Activated CD8-positive, alpha-beta memory T cell treated with anti-CD3 and anti-CD28 coated beads, Interleukin-2, amount 50 U/mL, for 1 hour (primary cell): ENCODE data around the gene CDSN.

Experiments used
- DNase-seq: peaks from one replicate; pipeline ENCODE4 v3.0.0-alpha.2; 2020; ENCODE audit errors: extremely low read depth

Gene CDSN

DNA sequence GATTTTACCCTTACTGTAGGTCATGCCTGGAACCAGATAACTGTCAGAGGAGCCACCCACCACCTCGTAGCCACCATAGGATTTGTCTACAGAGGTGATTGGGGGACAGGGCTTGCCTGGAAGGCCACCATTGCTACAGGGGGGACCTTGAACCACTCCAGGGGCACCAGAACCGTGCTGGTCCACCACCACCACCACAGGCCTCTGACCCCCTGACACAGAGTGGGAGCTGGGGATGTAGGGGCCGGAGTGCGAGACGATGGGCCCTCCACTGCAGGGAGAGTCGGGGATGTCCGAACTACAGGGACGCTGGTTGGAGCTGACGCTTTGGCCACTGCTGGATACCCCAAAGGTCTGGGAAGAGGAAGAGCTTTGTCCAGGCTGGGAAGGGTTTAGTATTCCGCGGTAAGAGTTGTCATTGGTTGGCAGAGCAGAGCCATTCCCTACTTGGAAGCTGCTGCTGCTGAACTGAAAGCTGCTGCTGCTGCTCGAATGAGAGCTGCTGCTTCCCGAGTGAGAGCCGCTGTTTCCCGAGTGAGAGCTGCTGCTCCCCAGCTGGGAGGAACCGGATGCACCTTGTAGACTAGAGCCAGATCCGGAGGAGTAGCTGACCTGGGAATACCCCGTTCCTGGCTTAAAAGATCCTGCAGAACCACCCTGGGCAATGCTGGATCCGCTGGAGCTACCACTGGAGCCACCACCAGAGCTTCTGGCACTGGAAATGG, 3.4 kb downstream of the CDSN start:
- no peak for DNase-seq

DNA sequence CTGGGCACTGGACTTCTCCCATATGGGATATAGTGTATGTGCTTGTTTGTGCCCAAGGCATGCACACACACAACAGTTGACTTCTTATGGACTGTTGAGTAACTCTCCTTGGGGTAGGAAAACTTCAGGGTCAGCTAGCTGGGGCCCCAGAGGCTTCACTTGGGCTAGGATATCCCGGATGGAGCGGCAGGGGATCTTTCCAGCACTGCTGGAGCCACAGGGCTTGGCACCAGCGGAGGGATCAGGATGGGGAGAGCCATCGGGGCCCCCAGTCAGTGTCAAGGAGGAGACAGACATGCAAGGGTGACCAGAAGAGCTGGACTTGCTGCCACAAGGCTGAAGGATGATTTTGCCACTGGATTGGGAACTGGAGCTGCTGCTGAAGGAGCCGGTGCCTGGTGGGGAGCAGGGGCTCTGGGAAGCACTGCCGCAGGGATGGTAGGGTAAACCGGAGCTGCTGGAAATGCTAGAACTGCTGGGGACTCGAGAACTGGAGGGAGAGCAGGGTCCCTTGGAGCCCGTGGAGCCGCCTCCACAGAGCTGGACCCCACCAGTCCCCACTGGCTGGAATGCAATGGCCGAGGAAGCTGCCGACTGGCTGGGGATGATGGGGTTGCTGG, 4.2 kb downstream of the CDSN start:
- no peak for DNase-seq

DNA sequence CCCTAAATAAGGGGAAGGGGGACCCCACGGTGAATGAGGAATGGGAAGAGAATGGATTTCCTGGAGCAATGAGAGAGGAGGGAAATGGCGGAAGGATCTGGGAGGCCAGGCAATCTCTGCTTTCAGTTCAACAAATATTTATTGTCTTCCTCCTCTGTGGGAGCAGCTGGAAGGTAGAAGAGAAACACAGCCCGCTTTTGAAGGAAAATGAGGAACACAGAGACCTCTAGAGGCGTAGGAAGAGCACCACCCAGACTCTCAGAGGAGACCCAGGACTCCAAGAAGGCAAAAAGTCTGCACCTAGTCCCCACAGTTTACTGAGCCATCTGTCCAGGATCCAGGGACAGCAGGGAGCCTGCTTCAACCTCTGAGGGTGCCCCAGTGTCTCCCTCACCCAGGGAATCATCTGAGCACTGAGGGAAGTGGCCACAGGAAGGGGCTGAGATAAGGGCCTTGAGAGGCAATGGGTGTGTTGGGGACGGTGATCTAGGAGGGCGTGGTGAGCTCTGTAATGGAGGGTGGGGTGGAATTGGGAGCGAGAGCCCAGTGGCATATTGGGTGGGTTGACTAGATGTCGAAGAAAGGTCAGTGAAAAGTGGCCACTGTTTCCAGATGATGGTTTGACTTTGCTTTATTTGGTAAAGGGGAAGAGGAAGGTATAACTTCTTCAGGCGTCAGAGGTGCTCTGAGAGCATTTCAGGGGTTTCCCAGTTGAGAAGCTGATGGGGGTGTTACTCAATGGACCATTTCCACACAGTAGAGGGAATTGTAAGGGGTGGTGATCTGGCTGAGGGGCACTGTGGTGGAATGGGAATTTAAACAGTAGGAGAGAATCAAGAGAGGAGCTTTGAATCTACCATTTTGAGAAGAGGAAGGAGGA, 5.0 kb downstream of the CDSN start:
- no peak for DNase-seq

DNA sequence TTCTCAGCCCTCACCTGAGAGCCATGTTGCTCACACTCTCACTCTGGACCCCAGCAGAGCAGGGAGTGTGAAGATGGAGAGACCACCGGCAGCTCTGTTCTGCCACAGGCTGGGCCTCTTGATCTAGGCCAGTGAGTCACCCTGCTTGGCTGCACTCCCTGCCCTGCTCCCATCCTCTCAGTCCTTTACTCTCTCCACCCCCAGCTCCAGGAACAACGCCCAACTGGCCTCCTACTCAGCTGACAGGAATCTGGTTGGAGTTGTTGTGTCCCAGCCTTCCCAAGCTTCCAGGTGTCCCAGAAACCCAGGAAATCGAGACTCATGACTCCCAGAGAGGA, 5.7 kb downstream of the CDSN start, which contains the start of gene PSORS1C1:
Gene PSORS1C1 (plus strand): TSS at position 260 of the 338 bp plus-strand sequence. CDS start 14,833 bp downstream, outside the sequence.
- no peak for DNase-seq

DNA sequence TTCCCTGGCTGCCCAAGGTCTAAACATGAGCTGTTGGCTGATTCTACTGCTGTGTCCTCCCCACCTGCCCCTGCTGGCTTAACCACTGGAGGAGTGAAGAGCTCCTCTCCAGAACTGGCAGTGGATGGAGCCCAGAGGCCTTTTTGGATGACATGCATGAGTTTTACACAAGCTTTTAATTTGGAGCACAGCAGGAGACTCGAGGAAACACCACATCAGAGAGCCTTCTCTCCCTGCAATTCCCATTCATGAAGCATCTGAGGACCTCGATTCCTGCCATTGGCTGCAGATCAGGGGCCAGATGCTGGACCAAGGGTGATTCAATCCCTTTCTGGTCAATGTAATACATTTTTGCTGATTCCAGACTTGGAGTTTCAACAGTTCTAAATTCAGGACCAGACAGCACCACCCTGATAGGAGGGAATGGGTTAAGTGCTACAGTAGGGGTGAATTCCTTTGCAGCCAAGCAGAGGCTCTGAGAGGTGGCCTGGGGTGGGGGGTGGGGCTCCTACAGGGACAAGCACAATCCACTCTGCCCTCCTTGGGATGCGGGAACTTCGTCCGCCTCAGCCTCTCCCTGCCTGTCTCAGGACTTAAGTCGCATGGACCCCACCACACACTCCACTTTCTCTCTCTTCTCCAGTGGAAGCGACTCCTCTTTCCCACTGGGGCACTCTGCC, 6.2 kb downstream of the CDSN start:
- no peak for DNase-seq

DNA sequence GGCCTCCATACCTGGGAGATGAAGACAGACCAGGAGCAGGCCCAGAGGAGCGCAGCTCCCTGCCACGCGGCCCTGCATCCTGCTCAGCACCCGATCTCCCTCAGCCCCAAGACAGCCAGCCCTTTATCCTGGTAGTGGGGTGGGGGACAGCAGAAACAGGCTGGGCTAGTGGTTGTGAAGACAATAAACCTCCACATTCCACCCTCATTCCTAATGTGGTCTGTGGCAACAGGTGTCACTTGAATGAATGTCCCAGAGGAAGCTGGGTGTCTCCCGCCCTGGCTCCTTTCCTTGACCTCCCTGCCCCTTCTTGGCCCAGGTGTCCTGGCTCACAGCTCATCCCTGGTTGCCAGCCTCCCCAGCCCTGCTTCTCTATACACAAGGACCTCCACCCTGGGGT, 7.8 kb downstream of the CDSN start, which contains the start of gene C6orf15:
Gene C6orf15 (minus strand): TSS at position 98 of the 400 bp plus-strand sequence. CDS start 20 bp downstream, at position 78.
- no peak for DNase-seq

DNA sequence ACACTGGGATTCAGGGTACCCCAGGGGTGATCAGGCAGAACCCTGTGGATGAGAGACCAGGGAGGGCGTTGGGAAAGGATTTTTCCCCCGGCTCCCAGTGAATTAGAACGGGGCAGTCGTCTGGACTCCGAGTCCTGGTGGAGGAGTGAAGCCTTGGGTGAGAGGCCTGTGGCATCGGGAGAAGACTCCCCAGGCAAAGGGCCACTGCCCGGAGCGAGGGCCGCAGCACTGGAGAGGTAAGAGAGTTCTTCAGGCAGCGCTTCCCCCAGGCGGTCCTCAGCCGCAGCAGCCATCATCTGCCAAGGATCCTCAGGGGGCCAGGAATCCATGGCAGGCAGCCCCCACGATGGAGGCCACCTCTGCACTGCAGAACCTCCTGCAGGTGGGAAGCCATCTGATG, 8.5 kb downstream of the CDSN start:
- DNase-seq = no peak

DNA sequence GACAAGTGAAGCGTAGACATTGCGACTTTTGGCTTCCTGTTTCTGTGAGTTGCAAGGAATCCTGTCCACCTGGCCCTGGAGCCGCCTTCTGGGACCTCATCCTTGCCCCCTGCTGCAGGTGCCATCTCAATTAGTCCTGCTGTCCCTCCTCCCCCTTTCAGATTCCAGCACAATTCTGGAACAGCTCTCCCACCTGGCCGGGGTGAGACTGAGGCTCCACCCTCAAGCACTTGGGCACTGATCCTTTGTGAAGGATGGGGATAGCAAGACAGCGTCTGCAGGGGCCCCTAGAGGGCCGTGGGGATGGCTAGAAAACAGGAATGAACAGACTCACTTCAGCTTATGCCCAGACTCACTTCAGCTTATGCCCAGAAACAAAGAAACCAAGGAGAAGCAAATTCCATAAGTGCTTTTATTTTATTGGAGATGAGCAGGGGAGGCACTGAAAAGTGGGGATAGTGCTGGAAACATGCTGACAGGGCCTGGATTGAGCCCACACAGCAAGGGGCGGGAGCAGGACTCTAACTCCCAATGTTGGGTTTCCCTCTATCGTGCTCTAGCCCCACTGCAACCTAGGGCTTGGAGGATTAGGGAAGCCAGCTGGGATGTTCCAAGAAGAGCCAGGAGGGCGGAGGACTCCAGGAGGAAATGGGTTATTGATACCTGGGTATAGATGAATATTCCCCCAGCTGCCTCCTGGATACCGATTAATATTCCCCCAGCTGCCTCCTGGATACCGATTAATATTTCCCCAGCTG, 9.2 kb downstream of the CDSN start:
- no peak for DNase-seq

DNA sequence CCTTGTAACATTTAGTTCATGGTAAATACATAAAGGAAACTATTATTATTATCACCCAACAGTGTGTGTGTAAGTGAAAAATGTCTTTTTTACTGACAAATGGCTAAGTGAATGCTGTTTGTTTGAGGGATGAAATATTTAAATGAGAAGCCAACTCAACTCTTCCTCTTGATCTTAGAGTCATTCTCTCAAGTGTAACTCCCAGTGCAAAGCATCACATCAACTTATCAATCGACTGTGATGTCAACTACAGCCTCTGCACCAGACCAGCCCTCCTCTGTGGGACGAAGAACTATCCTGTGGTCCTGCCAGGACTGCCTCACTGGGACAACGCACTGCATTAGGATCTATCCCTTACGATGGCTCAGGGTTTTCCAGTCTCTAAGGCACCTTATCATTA, 13.2 kb downstream of the CDSN start:
- DNase-seq = no peak

DNA sequence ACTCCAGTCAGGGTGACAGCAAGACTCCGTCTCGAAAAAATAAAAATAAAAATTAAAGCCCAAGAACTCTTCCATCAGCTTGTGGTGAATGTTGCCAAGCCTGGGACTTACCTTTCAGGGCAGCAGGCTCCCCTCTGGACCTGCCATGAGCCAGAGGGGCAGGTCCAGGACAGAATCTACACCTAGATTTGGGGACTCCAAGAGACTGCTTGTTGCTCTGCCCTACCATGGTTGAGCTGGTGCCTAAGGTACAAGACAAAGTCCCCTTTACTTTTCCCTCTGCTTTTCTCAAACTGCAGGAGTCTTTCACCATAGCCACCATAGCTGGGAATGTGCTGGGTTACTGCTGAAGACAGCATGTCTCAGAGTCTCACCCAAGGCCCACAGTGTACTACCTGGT, 17.1 kb downstream of the CDSN start:
- no peak for DNase-seq

DNA sequence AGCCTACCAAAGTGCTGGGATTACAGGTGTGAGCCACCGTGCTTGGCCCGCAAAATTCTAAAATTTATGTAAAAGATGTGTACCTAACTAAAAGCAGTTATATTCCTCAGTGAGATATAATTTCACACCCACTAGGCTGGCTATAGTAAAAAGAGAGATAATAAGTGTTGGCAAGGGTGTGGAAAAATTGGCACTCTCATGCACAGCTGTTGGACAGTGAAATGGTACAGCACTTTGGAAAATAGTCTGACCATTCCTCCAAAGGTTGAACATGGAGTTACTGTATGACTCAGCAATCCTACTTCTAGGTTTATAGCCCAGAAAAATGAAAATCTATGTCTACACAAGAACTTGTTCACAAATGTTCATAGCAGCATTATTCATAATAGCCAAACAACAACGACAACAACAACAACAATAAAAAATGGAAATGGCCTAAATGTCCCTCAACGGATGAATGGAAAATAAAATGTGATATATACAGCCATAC, 21.8 kb downstream of the CDSN start:
- no peak for DNase-seq

DNA sequence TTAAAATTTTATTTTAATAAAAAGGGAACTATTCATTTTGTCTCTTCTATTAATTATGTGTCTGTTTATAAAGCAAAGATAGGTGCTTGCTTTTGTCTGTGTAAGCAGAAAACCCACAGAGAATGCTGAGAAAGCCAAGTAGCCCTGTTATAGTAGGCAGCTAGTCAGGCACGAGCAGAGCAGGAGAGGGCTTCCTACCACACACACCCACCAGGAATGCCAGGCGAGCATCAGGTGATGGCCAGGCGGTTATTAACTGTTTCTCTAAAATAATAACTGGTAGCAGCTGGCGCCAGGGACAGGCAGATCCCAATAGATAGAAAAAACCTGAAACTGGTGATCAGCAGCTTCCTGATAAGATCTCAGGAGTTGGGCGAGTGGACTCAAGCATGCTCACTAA, 23.6 kb downstream of the CDSN start:
- DNase-seq = no peak

DNA sequence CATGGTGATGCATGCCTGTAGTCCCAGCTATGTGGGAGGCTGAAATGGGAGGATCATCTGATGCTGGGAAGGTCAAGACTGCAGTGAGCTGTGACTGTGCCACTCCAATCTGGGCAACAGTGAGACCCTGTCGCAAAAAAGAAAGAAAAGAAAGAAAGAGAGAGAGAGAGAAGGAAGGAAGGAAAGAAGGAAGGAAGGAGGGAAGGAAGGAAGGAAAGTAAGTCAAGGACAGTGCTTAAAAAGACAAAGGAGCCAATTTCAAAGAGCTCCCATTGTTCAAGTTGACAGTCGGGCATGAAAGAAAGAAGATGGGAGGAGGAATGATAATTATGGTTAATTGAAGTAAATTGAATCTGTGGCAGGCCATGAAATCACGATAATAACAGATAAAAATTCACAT, 24.0 kb downstream of the CDSN start:
- DNase-seq = no peak

DNA sequence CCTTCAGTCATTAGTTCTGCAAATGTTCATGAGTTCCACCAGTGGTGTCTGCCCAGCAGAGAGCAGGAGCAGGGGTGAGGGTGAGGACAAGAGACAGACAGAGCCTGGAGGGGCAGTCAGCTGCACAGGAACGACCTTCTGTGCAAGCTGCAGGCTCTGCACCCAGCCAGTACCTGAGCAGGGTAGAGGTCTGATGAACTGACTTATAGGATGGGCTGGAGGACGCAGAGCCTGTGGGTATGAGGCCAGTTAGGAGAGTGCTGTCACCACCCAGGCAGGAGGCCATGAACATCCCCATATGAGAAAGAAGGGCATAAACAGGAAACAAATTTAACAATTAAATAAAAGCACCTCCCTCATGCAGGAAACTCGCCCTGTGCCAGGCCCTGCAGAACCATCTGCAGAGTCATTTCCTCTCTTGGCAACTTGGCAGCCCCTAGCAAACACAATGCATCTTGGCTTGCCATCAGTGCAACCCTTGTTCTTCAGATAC, 25.8 kb downstream of the CDSN start:
- DNase-seq = no peak

DNA sequence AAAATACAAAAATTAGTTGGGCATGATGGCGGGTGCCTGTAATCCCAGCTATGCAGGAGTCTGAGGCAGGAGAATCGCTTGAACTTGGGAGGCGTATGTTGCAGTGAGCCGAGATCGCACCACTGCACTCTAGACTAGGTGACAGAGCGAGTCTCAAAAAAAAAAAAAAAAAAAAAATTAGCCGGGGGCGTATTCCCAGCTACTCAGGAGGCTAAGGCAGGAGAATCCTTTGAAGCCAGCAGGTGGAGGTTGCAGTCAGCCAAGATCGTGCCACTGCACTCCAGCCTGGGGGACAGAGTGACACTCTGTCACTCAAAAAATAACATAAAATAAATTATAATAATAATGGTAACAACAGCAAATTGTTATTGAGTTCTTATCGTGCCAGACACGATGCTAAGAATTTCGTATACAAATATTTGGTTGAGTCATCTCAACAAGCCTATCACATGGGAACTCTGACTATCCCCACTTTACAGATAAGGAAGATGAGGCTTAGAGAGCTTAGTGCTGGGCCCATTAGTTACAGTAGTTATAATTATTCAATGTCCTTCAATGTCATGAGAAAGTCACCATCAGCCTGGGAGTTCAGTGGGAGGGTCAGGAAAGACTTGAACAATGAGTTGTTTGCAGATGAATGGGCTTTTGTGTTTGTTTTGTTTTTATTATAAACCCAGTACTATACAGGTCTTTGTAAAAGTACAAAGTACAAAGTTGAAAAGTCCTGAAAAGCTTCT, 27.3 kb downstream of the CDSN start:
- DNase-seq = no peak

DNA sequence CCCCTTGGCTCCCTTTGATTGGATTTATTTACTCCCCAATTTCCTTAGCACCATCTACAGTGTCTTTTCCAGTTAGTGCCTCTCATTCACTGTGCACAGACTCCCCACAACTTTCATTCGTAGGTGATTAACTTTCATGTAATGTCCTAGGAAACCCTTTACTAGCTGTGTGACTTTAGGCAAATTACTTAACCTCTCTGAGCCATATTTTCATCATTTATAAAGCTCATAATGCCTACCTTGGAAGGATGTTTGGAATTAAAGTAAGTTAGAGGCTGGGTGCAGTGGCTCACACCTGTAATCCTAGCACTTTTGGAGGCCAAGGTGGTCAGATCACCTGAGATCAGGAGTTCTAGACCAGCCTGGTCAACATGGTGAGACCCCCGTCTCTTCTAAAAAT, 28.0 kb downstream of the CDSN start:
- no peak for DNase-seq

DNA sequence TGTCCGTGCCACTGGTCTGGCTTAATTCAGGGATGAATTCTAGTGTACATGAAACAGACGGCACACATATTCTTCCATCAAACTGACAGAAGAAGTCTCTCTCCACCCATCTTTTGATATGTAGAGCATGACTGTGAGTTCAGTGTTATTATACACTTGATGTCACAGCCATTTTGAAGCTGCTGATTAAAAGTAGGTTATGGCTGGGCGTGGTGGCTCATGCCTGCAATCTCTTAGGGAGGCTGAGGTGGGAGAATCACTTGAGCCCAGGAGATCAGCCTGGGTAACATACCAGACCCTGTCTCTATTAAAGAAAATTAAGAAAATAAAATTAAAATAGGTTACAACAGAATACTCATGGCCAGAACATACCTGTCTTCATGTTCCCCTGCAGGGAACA, 28.6 kb downstream of the CDSN start:
- DNase-seq = no peak

DNA sequence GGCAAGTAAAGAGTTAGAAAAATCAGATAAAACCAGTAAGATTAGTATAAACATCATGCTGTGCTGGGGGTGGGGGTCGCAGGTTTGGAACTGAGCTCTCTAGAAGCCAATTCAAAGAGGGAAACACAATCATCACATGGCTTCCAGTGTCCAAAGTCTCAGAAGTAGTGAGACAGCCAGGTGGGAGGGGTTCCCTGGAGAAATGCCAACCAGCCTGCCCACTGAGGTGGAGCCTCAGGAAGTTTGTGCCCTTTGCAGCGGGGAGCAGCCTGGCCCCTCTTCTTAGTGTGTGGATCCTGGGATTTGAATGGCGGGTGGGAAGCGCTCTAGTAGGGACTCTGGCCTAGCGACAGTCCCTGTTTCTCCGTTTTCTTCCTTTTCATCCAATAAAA, 29.3 kb downstream of the CDSN start:
- DNase-seq = no peak

DNA sequence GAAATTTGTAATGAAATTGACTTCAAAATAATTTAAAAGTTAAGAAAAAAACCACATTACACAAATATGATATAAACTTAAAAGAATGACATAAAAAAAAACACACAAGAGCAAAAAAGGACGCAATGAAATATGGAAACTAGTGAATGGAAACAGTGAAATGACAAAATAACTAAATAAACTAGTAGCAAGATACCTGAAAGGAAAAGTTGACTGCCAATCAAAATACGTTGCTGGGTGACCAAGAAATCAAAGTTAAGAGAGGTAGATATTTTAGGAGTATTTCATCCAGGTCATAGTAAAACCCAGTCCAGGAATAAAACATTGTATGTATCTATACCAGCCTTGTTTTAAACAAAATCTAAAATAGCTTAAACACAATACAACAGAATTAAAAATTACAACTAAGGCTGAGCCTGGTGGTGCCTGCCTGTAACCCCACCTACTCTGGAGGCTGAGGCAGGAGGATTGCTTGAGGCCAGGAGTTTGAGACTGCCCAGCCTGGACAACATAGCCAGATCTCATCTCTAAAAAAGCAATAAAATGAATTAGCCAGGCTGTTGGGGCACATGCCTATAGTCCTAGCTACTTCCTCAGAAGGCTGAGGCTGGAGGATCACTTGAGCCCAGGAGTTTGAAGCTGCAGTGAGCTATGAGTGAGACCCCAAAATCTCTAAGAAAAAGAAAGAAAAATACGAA, 29.8 kb downstream of the CDSN start:
- no peak for DNase-seq
